ENCODE measurements around the gene ATXN1. TPM values are rescaled to one million over a fixed set of nuclear protein-coding genes. Genes with fewer than 3 reads are reported as not detected.

The ATXN1 gene
- total and polyA plus RNA-seq, 2 of the 8 experiments (the other 6 are each of a cell fraction or from before 2014, with no cell fraction given), result 1.6 to 4.0 TPM

GRCh38 chr6:16441262-16441661 lies 320.0 kb downstream of the ATXN1 start (continued):
- no peak for TF ChIP-seq RFX5 (IDR thresholded peaks at IDR 0.05; ENCODE audit: borderline replicate concordance, low read depth, low read length)
- no peak for TF ChIP-seq ZNF274 (IDR thresholded peaks at IDR 0.05; ENCODE audit: borderline replicate concordance, extremely low read depth, low read length)
- TF ChIP-seq SIX5 (IDR thresholded peaks at IDR 0.05; ENCODE audit: low read depth, low read length), result no peak
- no peak for TF ChIP-seq JUN (IDR thresholded peaks at IDR 0.05; ENCODE audit: low read depth, low read length)
- no peak for TF ChIP-seq USF2 (IDR thresholded peaks at IDR 0.05; ENCODE audit: low read length)
- no peak for TF ChIP-seq CBX5 (IDR thresholded peaks at IDR 0.05; ENCODE audit: low read depth, low read length)
- no peak for TF ChIP-seq SP1 (IDR thresholded peaks at IDR 0.05; ENCODE audit: low read depth, low read length)
- no peak for TF ChIP-seq NRF1 (IDR thresholded peaks at IDR 0.05; ENCODE audit: low read depth, low read length)
- no peak for TF ChIP-seq POLR2A (IDR thresholded peaks at IDR 0.05; ENCODE audit: control extremely low read depth in 1 of 2, low read depth in 2 of 2, low read length in 2 of 2)
